HFF-Myc (cell line): ENCODE results near the gene DCK.
"Not testable (repeated sequence)": the region's sequence is repeated elsewhere in the genome, so short reads cannot be mapped to it uniquely, and the experiment has no call there.

Experiments
- DNase-seq: peaks from one replicate; pipeline ENCODE4 v3.0.0-alpha.2; 2011; ENCODE audit warnings: low read depth; ENCODE audit errors: extremely low read depth
- H3K4me3 ChIP-seq: replicated peaks from 2 replicates; pipeline ENCODE4 v1.5.1; 2011; ENCODE audit warnings: low read depth, mild to moderate bottlenecking, control low read depth, low read length
- CTCF ChIP-seq: IDR thresholded peaks from 2 replicates; pipeline ENCODE4 v1.5.1; 2012; ENCODE audit warnings: mild to moderate bottlenecking, low read depth, low read length, control low read depth; ENCODE audit errors: missing control alignments

DCK gene

GRCh38 chr4:71009086-71009485, 15.6 kb downstream of the DCK start:
- no peak for TF ChIP-seq CTCF
- H3K4me3 ChIP-seq: no peak overlapping the region
- DNase-seq: no peak

DNA sequence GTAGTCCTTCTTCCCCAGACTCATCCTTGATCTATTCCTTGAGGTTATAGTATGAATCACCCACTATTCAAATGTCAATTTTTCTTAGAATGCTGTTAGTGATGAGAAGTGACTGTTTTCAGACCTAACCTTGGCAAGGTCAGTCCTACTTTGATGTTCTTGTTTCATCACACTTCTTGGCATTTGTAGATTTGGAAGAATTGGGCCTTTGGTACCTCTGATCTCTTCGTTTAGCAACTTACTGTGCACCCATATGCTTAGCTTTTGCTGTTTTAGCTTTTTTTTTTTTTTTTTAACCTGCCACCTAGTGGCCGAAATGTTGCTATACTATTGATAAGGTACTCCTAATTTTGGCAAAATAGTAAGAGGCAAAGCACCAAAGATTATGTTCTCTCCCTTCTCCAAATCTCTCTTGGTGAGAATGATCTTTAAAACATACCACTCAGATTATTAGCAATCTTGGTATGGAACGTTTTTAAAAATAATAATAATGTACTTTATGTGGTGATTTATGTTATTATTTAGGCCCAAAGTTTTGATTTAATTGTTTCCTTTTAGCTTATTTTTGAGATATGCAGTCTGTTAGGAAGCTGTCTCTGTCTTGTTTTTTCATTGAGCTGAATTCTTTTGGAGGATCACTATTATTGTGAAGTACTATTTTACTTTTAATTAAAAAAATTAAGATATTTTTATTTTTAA, 16.6 kb downstream of the DCK start:
- DNase-seq: peak; percentile 19
- peak; percentile 59 for TF ChIP-seq CTCF
- H3K4me3 ChIP-seq: no peak overlapping the region

DNA sequence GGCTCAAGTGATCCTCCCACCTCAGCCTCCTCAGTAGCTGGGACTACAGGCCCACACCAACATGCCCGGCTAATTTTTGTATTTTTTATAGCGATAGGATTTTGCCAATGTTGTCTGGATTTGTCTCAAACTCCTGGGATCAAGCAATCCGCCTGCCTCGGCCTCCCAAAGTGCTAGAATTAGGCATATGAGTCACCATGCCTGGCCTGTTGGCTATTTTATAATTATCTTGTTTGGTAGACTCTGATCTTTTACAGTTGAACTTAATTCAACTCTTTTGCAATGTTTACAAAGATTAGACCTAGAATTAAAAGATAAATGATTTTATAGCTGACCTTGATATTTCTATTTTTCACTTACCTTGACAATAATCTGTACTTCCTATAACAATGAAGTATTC, 18.0 kb downstream of the DCK start:
- no peak for TF ChIP-seq CTCF
- no peak for DNase-seq
- H3K4me3 ChIP-seq: no peak overlapping the region

DNA sequence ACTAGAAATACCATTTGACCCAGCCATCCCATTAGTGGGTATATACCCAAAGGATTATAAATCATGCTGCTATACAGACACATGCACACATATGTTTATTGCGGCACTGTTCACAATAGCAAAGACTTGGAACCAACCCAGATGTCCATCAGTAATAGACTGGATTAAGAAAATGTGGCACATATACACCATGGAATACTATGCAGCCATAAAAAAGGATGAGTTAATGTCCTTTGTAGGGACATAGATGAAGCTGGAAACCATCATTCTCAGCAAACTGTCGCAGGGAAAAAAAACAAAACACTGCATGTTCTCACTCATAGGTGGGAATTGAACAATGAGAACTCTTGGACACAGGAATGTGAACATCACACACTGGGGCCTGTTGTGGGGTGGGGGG, 23.9 kb downstream of the DCK start:
- not testable (repeated sequence) for DNase-seq, H3K4me3 ChIP-seq

GRCh38 chr4:71020611-71021010, 27.2 kb downstream of the DCK start:
- H3K4me3 ChIP-seq: no peak overlapping the region
- no peak for DNase-seq
- no peak for TF ChIP-seq CTCF

- H3K4me3 ChIP-seq: no peak overlapping the region
- TF ChIP-seq CTCF: no peak
- DNase-seq: no peak
Measured at GRCh38 chr4:71025654-71026053, 32.2 kb downstream of the DCK start.

- DNase-seq: peak; percentile 46
- no peak for TF ChIP-seq CTCF
- H3K4me3 ChIP-seq: no peak overlapping the region
Measured at GRCh38 chr4:71026086-71026485, 32.6 kb downstream of the DCK start.
